Common myeloid progenitor, CD34-positive (primary cell): ENCODE results near the gene SEMG2.
A peak's percentile ranks its signal among the peaks of the same experiment; 100 is the strongest.

Source experiments
- CTCF ChIA-PET: fragments of 350-600 bp; sonication (Branson Sonifier 250); formaldehyde crosslinking; loops from one replicate; lab custom pipeline; 2021; ENCODE audit warnings: antibody characterized with exemption; lab: Charles Lee
- POLR2A ChIA-PET: fragments of 350-600 bp; sonication (Branson Sonifier 250); formaldehyde crosslinking; loops from one replicate; lab custom pipeline; 2021; ENCODE audit warnings: antibody characterized with exemption; lab: Charles Lee
- DNase-seq, 3 donors: peaks; one replicate each; pipeline versions ENCODE4 v3.0.0 to v3.0.0-alpha.2; 2013
- H3K27ac ChIP-seq, 2 experiments: 1 replicate in 1 of 2; 2 replicates in 1 of 2; pipeline ENCODE4 v1.7.0; 2013; ENCODE audit warnings: inconsistent platforms in 2 of 2, low read length in 2 of 2, mild to moderate bottlenecking in 2 of 2, low read depth in 1 of 2, moderate library complexity in 1 of 2; ENCODE audit not compliant: severe bottlenecking in 2 of 2, insufficient read depth in 1 of 2, poor library complexity in 1 of 2
- H3K27me3 ChIP-seq, 5 experiments: replicated peaks in 2 of 5; 1 replicate in 3 of 5; 2 replicates in 2 of 5; pipeline versions ENCODE4 v1.6.1 to v1.7.0; 2013; ENCODE audit warnings: low read length in 4 of 5, mild to moderate bottlenecking in 2 of 5, moderate library complexity in 2 of 5, inconsistent platforms in 1 of 5; ENCODE audit not compliant: insufficient read depth in 5 of 5, control insufficient read depth in 4 of 5
- H3K36me3 ChIP-seq, 4 experiments: 1 replicate in 2 of 4; 2 replicates in 2 of 4; pipeline versions ENCODE4 v1.6.1 to v1.7.0; 2013; ENCODE audit warnings: low read length in 3 of 4, control low read depth in 1 of 4, mild to moderate bottlenecking in 1 of 4; ENCODE audit not compliant: control insufficient read depth in 4 of 4, insufficient read depth in 4 of 4
- H3K4me1 ChIP-seq, 4 experiments: 1 replicate in 3 of 4; 2 replicates in 1 of 4; pipeline versions ENCODE4 v1.6.1 to v1.7.1; 2013; ENCODE audit warnings: low read length in 3 of 4, mild to moderate bottlenecking in 3 of 4, control low read depth in 1 of 4, inconsistent platforms in 1 of 4, moderate library complexity in 1 of 4; ENCODE audit not compliant: control insufficient read depth in 4 of 4, insufficient read depth in 4 of 4; ENCODE audit errors: control extremely low read depth in 1 of 4
- H3K4me3 ChIP-seq, 7 experiments: 1 replicate in 4 of 7; 2 replicates in 3 of 7; pipeline versions ENCODE4 v1.5.1 to v1.7.0; 2013; ENCODE audit warnings: mild to moderate bottlenecking in 7 of 7, low read length in 6 of 7, moderate library complexity in 6 of 7, inconsistent platforms in 2 of 7, low read depth in 2 of 7, control low read depth in 1 of 7; ENCODE audit not compliant: insufficient read depth in 4 of 7, control insufficient read depth in 1 of 7; ENCODE audit errors: extremely low read depth in 1 of 7
- H3K9me3 ChIP-seq, 5 experiments: 1 replicate in 4 of 5; 2 replicates in 1 of 5; pipeline versions ENCODE4 v1.6.1 to v1.7.1; 2013; ENCODE audit warnings: low read length in 4 of 5, mild to moderate bottlenecking in 2 of 5, inconsistent platforms in 1 of 5, low read depth in 1 of 5, moderate library complexity in 1 of 5; ENCODE audit not compliant: control insufficient read depth in 4 of 5, insufficient read depth in 2 of 5; ENCODE audit errors: control extremely low read depth in 1 of 5
- WGBS: methylation state at CpG from one replicate; pipeline ENCODE4 v1.1.5; 2013; ENCODE audit not compliant: insufficient coverage; 5-methylcytosine and 5-hydroxymethylcytosine counted together

Gene SEMG2

DNA sequence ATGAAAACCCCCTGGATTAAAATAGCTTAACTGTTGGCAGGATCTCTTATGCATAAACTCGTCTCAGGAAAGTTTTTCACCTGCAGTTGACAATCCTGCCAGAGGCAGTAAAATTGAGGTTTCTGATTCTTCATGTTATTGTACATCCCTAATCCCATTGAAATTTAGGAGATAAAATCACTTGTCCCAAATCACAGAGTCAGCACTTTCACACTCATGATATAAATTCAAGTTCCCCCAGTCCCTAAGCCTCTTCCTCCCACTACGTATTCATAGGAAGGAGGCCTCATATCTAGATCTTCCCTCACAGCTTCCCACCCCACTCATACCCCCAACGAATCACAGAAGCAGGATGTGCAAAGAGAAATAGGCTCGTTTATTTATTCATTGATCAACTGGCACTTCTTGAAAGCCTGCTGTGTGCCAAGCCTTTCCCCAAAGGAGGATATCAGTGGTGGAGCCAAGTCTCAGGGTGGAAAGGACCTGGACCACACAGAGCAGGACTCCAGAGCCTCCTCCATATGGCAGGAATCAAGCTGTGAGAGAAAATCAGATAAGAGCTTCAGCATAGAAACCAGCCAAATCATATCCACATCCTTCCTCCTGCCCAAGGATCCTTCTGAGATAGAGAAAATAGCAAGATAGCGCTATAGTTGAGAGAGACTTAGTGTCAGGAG is 30.8 kb downstream of the SEMG2 start:
- CTCF ChIA-PET: no interaction called here
- Histone ChIP-seq H3K9me3 (no peaks in the 10 kb centered on the region), H3K27me3 (peaks cover 3 to 16% (median 6%) of the 10 kb centered on the region in 5 experiments), H3K36me3 (no peaks in the 10 kb centered on the region), H3K27ac (no peak overlapping the region), H3K4me1 (peaks cover 0 to 4% (median 0%) of the 10 kb centered on the region in 4 experiments), H3K4me3 (no peak overlapping the region)
- POLR2A ChIA-PET: no interaction called here
- 28% methylated on average over 4 of the region's 5 CpGs for WGBS
- DNase-seq: peak in 1 of 3 donors; percentile 13

- Histone ChIP-seq H3K27ac (no peak overlapping the region), H3K36me3 (no peaks in the 10 kb centered on the region), H3K9me3 (no peaks in the 10 kb centered on the region), H3K27me3 (peaks cover under 1 to 16% (median 1%) of the 10 kb centered on the region in 5 experiments), H3K4me1 (peaks cover 0 to 4% (median 0%) of the 10 kb centered on the region in 4 experiments), H3K4me3 (no peak overlapping the region)
- DNase-seq: no peak
- ChIA-PET POLR2A (no interaction called here), CTCF (no interaction called here)
- 100% methylated on average over 1 of the region's 4 CpGs for WGBS
Observed at GRCh38 chr20:45253261-45253660, 32.1 kb downstream of the SEMG2 start.

DNA sequence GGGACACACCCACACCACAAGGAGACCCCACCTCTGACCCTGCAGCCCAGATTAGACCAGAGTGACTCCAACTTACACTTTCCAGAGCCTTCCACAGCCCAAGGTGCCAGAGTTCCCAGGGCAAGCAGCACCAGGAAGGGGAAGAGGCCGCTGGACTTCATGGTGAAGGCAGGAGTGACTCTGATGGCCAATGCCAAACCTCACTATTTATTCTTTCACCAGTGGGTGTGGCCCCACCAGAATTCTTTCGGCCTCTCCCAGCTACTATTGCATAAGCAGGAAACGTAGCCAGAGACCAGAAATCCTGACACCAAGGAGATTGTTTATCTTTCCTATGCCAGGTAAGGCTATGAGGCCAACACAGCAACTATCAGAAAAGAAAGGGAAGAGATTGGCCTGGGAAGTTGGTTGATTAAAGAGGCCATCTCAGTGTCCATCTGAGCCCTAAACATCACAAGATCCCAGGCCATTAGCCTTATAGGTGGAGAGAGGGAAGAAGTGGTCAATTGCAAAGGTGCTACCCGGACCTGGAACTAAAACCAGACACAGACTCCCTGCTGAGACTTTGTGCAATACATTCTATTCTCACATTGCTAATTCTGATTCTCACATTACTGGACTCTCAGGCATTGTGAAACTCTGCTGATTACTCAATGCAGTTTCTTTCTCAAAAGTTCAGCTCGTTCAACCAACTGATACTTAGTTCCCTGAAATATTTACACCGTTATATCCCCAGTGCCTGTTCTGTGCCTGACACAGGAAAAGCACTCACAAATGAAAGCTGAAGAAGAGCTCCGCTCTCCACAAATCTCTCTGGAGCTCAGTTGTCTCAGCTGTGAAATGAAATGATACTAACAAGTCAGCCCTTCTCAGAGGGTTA is 33.5 kb downstream of the SEMG2 start, which contains the start of gene SLPI:
Gene SLPI (minus strand): TSS at position 182 of the 880 bp plus-strand sequence. CDS start 21 bp downstream, at position 161.
- Histone ChIP-seq H3K27ac (no peak within 1 kb of the TSS), H3K27me3 (peaks cover 0 to 16% (median 1%) of the 10 kb centered on the region in 5 experiments), H3K4me1 (peaks cover 0 to 4% (median 0%) of the 10 kb centered on the region in 4 experiments), H3K9me3 (no peaks in the 10 kb centered on the region), H3K36me3 (no peaks in the 10 kb centered on the region), H3K4me3 (no peak within 1 kb of the TSS)
- 56% methylated on average over 4 of the region's 7 CpGs for WGBS
- ChIA-PET POLR2A (no interaction called here), CTCF (interaction anchor here (0.7 to 1.4 kb wide), 2 partner anchors 38 to 66 kb away, joined by 3 read pairs; no protein-coding TSS in a partner anchor)
- DNase-seq: peak in 2 of 3 donors; percentile 6 to 10

- Histone ChIP-seq H3K4me1 (peaks cover 0 to 1% (median 0%) of the 10 kb centered on the region in 4 experiments), H3K4me3 (no peak overlapping the region), H3K27ac (no peak overlapping the region), H3K9me3 (no peaks in the 10 kb centered on the region), H3K36me3 (no peaks in the 10 kb centered on the region), H3K27me3 (peaks cover 0 to 18% (median 0%) of the 10 kb centered on the region in 5 experiments)
- 100% methylated on average over 3 of the region's 3 CpGs for WGBS
- DNase-seq: no peak
- ChIA-PET CTCF (no interaction called here), POLR2A (no interaction called here)
Observed at GRCh38 chr20:45257161-45257560, 36.0 kb downstream of the SEMG2 start.

- CTCF ChIA-PET: no interaction called here
- POLR2A ChIA-PET: no interaction called here
- Histone ChIP-seq H3K27me3 (peaks cover 0 to 16% (median 0%) of the 10 kb centered on the region in 5 experiments), H3K36me3 (no peaks in the 10 kb centered on the region), H3K27ac (no peak overlapping the region), H3K4me3 (no peak overlapping the region), H3K4me1 (no peaks in the 10 kb centered on the region), H3K9me3 (no peaks in the 10 kb centered on the region)
- no peak for DNase-seq
- WGBS: 100% methylated on average over 5 of the region's 7 CpGs
Observed at GRCh38 chr20:45257711-45258110, 36.5 kb downstream of the SEMG2 start.

DNA sequence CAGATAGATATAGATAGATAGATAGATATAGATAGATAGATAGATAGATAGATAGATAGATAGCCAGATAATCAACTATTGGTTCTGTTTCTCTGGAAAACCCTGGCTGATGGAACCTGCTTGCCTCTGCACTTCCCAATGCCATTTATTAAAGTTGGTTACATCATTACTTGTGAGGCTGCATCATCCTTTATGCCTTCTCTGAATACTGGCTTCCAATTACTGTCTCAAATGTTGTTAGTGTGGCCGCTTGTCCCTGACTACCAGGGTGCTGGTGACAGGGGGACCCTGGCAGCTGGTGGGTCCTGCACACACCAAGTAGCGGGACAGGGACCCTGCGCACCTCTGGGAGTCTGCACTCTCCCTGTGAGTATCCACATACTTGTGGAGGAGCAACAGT is 37.1 kb downstream of the SEMG2 start:
- POLR2A ChIA-PET: no interaction called here

DNA sequence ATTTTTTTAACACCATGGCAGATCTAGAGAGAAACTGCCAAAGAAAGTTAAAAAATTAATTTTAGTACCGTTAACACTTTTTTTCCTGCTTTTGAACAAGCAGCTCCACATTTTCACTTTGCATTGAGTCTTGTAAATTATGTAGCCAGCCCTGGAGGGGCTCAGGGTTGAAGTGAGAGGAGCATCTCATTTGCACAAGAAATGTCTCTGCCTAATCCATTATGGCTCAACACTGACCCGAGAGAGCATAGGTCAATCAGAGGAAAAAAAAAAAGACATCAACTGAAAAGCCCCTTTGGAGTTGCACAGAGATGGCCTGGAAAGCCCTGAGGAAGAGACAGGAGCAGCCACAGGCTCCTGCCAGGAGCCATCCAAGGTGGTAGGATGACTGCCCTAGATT is 37.5 kb downstream of the SEMG2 start:
- Histone ChIP-seq H3K36me3 (no peaks in the 10 kb centered on the region), H3K27ac (no peak overlapping the region), H3K9me3 (no peaks in the 10 kb centered on the region), H3K4me3 (no peak overlapping the region), H3K4me1 (no peaks in the 10 kb centered on the region), H3K27me3 (peaks cover 0 to 13% (median 0%) of the 10 kb centered on the region in 5 experiments)
- ChIA-PET POLR2A (no interaction called here), CTCF (no interaction called here)
- no peak for DNase-seq
- WGBS: 78% methylated on average over 1 of the region's 2 CpGs

More for the DNA sequence above, 37.1 kb downstream of the SEMG2 start:
- Histone ChIP-seq H3K27ac (no peak overlapping the region), H3K4me3 (no peak overlapping the region), H3K36me3 (no peaks in the 10 kb centered on the region), H3K4me1 (no peaks in the 10 kb centered on the region), H3K27me3 (peaks cover 0 to 13% (median 0%) of the 10 kb centered on the region in 5 experiments), H3K9me3 (no peaks in the 10 kb centered on the region)
- no peak for DNase-seq
- CTCF ChIA-PET: no interaction called here
- 97% methylated on average over 3 of the region's 3 CpGs for WGBS
